Measurements from ENCODE around the gene SOX15. TPM values are rescaled to one million over a fixed set of nuclear protein-coding genes. Genes with fewer than 3 reads are reported as not detected.

The SOX15 gene
- total RNA-seq, 1 experiment from 2014 or later, result 0.33 TPM

- ChIA-PET CTCF (no interaction called here), POLR2A (no interaction called here)
- Histone ChIP-seq H3K36me3 (ENCODE audit: control insufficient read depth, insufficient read depth, low read length) (peaks cover 15% of the 10 kb centered on the region), H3K27ac (ENCODE audit: low read length) (no peak overlapping the region), H3K9me3 (ENCODE audit: control insufficient read depth, insufficient read depth, low read depth, low read length) (no peaks in the 10 kb centered on the region), H3K4me3 (ENCODE audit: low read depth in 2 of 2, low read length in 2 of 2) (no peak overlapping the region), H3K27me3 (ENCODE audit: control insufficient read depth, insufficient read depth, low read length) (no peaks in the 10 kb centered on the region), H3K4me1 (ENCODE audit: control insufficient read depth, insufficient read depth, low read length) (peaks cover 13% of the 10 kb centered on the region)
- in situ Hi-C loops (cut with HindIII; ENCODE audit: low pct_unique_long_range_greater_than_20kb, low sequenced_read_pairs) (no loop called here), intact Hi-C loops (cut with micrococcal nuclease; ENCODE audit: unreplicated experiment) (no loop called here)
- ATAC-seq, result no peak
- BruUV-seq (replicated peaks), result no TSS peak
- TF ChIP-seq REST (IDR thresholded peaks at IDR 0.05; ENCODE audit: insufficient read depth in 1 of 2, low read depth in 2 of 2, low read length in 1 of 2), result no peak
- TF ChIP-seq SIN3A (IDR thresholded peaks at IDR 0.05; ENCODE audit: borderline replicate concordance, insufficient read depth, low read depth, low read length), result no peak
- TF ChIP-seq TCF7L2 (IDR thresholded peaks at IDR 0.05; ENCODE audit: low read depth, low read length), result no peak
- TF ChIP-seq, protein P1, sequence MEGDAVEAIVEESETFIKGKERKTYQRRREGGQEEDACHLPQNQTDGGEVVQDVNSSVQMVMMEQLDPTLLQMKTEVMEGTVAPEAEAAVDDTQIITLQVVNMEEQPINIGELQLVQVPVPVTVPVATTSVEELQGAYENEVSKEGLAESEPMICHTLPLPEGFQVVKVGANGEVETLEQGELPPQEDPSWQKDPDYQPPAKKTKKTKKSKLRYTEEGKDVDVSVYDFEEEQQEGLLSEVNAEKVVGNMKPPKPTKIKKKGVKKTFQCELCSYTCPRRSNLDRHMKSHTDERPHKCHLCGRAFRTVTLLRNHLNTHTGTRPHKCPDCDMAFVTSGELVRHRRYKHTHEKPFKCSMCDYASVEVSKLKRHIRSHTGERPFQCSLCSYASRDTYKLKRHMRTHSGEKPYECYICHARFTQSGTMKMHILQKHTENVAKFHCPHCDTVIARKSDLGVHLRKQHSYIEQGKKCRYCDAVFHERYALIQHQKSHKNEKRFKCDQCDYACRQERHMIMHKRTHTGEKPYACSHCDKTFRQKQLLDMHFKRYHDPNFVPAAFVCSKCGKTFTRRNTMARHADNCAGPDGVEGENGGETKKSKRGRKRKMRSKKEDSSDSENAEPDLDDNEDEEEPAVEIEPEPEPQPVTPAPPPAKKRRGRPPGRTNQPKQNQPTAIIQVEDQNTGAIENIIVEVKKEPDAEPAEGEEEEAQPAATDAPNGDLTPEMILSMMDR (IDR thresholded peaks at IDR 0.05), result no peak
- no peak for TF ChIP-seq POLR2AphosphoS5 (IDR thresholded peaks at IDR 0.05; ENCODE audit: low read depth, low read length)
- no peak for DNase-seq (ENCODE audit: low read depth, low spot score)
These were observed 3.4 kb upstream of the SOX15 start for GRCh38 chr17:7593296-7593695.

DNA sequence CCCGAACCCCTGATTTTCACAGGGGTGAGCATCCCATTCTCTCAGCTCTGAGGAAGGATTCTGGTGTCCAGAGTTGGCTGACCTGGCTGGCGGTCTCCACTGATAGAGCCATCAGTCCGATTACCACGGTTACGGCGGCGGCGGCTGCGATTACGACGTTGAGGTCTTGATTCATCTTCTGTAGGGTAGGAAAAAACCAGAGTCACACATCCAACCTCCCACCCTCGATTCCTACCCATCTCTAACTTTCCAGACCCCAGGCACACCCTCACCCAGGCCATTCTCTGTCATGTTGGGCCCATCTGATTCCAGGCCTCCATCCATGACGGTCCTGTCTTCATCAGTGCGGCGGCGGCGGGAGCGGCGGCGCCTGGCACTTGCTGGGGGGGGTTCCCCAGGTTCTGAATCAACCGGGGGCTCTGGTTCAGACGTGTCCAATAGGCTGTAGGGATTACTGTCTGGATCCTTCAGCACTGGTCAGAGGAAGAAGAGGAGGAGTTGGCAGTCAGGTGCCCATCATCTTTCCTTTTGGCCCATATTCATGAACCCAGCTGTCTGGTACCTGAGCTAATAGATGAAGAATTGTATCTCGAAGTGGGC, 2.6 kb upstream of the SOX15 start:
- Histone ChIP-seq H3K27ac (ENCODE audit: low read length) (no peak overlapping the region), H3K9me3 (ENCODE audit: control insufficient read depth, insufficient read depth, low read depth, low read length) (no peaks in the 10 kb centered on the region), H3K27me3 (ENCODE audit: control insufficient read depth, insufficient read depth, low read length) (no peaks in the 10 kb centered on the region), H3K4me3 (ENCODE audit: low read depth in 2 of 2, low read length in 2 of 2) (no peak overlapping the region), H3K4me1 (ENCODE audit: control insufficient read depth, insufficient read depth, low read length) (peaks cover 13% of the 10 kb centered on the region), H3K36me3 (ENCODE audit: control insufficient read depth, insufficient read depth, low read length) (peaks cover 15% of the 10 kb centered on the region)
- ChIA-PET CTCF (no interaction called here), POLR2A (no interaction called here)
- in situ Hi-C loops (cut with HindIII; ENCODE audit: low pct_unique_long_range_greater_than_20kb, low sequenced_read_pairs), result no loop called here
- DNase-seq (ENCODE audit: low read depth, low spot score) (no peak), ATAC-seq (no peak)
- TF ChIP-seq POLR2AphosphoS5 (IDR thresholded peaks at IDR 0.05; ENCODE audit: low read depth, low read length) (no peak), SIN3A (IDR thresholded peaks at IDR 0.05; ENCODE audit: borderline replicate concordance, insufficient read depth, low read depth, low read length) (no peak)
- intact Hi-C loops (cut with micrococcal nuclease; ENCODE audit: unreplicated experiment), result no loop called here
- BruUV-seq (replicated peaks), result no TSS peak

GRCh38 chr17:7591596-7591995, 1.7 kb upstream of the SOX15 start:
- Histone ChIP-seq H3K4me3 (ENCODE audit: low read depth in 2 of 2, low read length in 2 of 2) (no peak overlapping the region), H3K4me1 (ENCODE audit: control insufficient read depth, insufficient read depth, low read length) (peaks cover 13% of the 10 kb centered on the region), H3K27me3 (ENCODE audit: control insufficient read depth, insufficient read depth, low read length) (no peaks in the 10 kb centered on the region), H3K27ac (ENCODE audit: low read length) (no peak overlapping the region), H3K9me3 (ENCODE audit: control insufficient read depth, insufficient read depth, low read depth, low read length) (no peaks in the 10 kb centered on the region), H3K36me3 (ENCODE audit: control insufficient read depth, insufficient read depth, low read length) (peaks cover 12% of the 10 kb centered on the region)
- ChIA-PET CTCF (no interaction called here), POLR2A (no interaction called here)
- in situ Hi-C loops (cut with HindIII; ENCODE audit: low pct_unique_long_range_greater_than_20kb, low sequenced_read_pairs), result no loop called here
- intact Hi-C loops (cut with micrococcal nuclease; ENCODE audit: unreplicated experiment), result no loop called here
- BruUV-seq (replicated peaks), result no TSS peak
- DNase-seq (ENCODE audit: low read depth, low spot score), result no peak
- no peak for ATAC-seq
- no peak for TF ChIP-seq SIN3A (IDR thresholded peaks at IDR 0.05; ENCODE audit: borderline replicate concordance, insufficient read depth, low read depth, low read length)
- TF ChIP-seq TCF7L2 (IDR thresholded peaks at IDR 0.05; ENCODE audit: low read depth, low read length), result no peak
- no peak for TF ChIP-seq REST (IDR thresholded peaks at IDR 0.05; ENCODE audit: insufficient read depth in 1 of 2, low read depth in 2 of 2, low read length in 1 of 2)
- TF ChIP-seq, protein P1 (IDR thresholded peaks at IDR 0.05), result no peak
- TF ChIP-seq POLR2AphosphoS5 (IDR thresholded peaks at IDR 0.05; ENCODE audit: low read depth, low read length), result no peak
